ENCODE data around the gene PDZRN4.
"Not testable (repeated sequence)": the region's sequence is repeated elsewhere in the genome, so short reads cannot be mapped to it uniquely, and the experiment has no call there.

The PDZRN4 gene

GRCh38 chr12:41511247-41511646, 323.1 kb downstream of the PDZRN4 start:
- DNase-seq (ENCODE audit: low spot score) = no peak

- no peak for DNase-seq (ENCODE audit: low spot score)
These were observed 324.4 kb downstream of the PDZRN4 start for GRCh38 chr12:41512497-41512896.

GRCh38 chr12:41514021-41514777, 326.1 kb downstream of the PDZRN4 start:
- DNase-seq (ENCODE audit: low spot score) = no peak

GRCh38 chr12:41514907-41515306, 326.8 kb downstream of the PDZRN4 start:
- DNase-seq (ENCODE audit: low spot score) = no peak

GRCh38 chr12:41515953-41516352, 327.8 kb downstream of the PDZRN4 start:
- DNase-seq (ENCODE audit: low spot score) = no peak

- DNase-seq (ENCODE audit: low spot score) = no peak
These were observed 332.7 kb downstream of the PDZRN4 start for GRCh38 chr12:41520869-41521268.

- DNase-seq (ENCODE audit: low spot score) = peak; percentile 1
These were observed 333.8 kb downstream of the PDZRN4 start for GRCh38 chr12:41521872-41522379.

GRCh38 chr12:41527062-41527461, 338.9 kb downstream of the PDZRN4 start:
- no peak for DNase-seq (ENCODE audit: low spot score)

GRCh38 chr12:41527534-41528116, 339.5 kb downstream of the PDZRN4 start:
- no peak for DNase-seq (ENCODE audit: low spot score)

GRCh38 chr12:41528874-41529273, 340.8 kb downstream of the PDZRN4 start:
- DNase-seq (ENCODE audit: low spot score) = no peak

- no peak for DNase-seq (ENCODE audit: low spot score)
These were observed 342.3 kb downstream of the PDZRN4 start for GRCh38 chr12:41530441-41530840.

GRCh38 chr12:41531147-41531829, 343.2 kb downstream of the PDZRN4 start:
- DNase-seq (ENCODE audit: low spot score) = no peak

- DNase-seq (ENCODE audit: low spot score) = no peak
These were observed 344.0 kb downstream of the PDZRN4 start for GRCh38 chr12:41532072-41532471.

GRCh38 chr12:41536813-41537490, 348.8 kb downstream of the PDZRN4 start:
- DNase-seq (ENCODE audit: low spot score) = no peak

- no peak for DNase-seq (ENCODE audit: low spot score)
These were observed 349.4 kb downstream of the PDZRN4 start for GRCh38 chr12:41537522-41537921.

- DNase-seq (ENCODE audit: low spot score) = no peak
These were observed 357.6 kb downstream of the PDZRN4 start for GRCh38 chr12:41545761-41546160.

GRCh38 chr12:41547071-41547470, 359.0 kb downstream of the PDZRN4 start:
- not testable (repeated sequence) for DNase-seq (ENCODE audit: low spot score)

GRCh38 chr12:41548926-41549325, 360.8 kb downstream of the PDZRN4 start:
- DNase-seq (ENCODE audit: low spot score) = no peak

- no peak for DNase-seq (ENCODE audit: low spot score)
These were observed 364.5 kb downstream of the PDZRN4 start for GRCh38 chr12:41552588-41552987.

GRCh38 chr12:41556176-41556575, 368.1 kb downstream of the PDZRN4 start:
- DNase-seq (ENCODE audit: low spot score) = no peak

GRCh38 chr12:41557344-41557743, 369.2 kb downstream of the PDZRN4 start:
- no peak for DNase-seq (ENCODE audit: low spot score)

GRCh38 chr12:41558671-41559070, 370.6 kb downstream of the PDZRN4 start:
- DNase-seq (ENCODE audit: low spot score) = no peak

Data from SW480 (cell line).